Neural progenitor cell (in vitro differentiated cells): Measurements from ENCODE around the gene QSOX2.

ENCODE experiments used
- EZH2 ChIP-seq: fragments of 200-600 bp; sonication (generic); IDR thresholded peaks from 2 replicates; pipeline ENCODE4 v1.6.1; 2017; ENCODE audit warnings: antibody characterized with exemption, mild to moderate bottlenecking, moderate library complexity
- TF ChIP-seq, protein P1 (sequence below): fragments of 200-600 bp; sonication (generic); IDR thresholded peaks from 2 replicates; pipeline ENCODE4 v1.5.1; 2017; ENCODE audit warnings: antibody characterized with exemption, mild to moderate bottlenecking

DNA sequence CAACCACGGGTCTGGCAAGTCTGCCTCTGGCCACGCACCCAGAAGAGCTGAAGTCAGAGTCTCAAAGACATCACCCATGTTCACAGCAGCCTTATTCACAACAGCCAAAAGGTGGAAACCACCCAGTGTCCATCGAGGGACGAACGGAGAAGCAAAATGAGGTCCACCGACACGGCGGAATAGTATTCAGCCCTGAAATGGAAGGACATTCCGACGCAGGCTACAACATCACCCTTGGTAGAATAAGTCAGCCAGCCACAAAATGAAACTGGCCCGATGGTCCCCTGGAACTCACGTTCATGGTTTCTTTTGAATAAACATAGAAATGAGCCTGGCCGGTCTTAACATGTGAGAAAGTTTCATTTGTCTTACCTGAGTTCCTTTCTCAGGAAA lies 41.4 kb upstream of the QSOX2 start:
- TF ChIP-seq, protein P1, sequence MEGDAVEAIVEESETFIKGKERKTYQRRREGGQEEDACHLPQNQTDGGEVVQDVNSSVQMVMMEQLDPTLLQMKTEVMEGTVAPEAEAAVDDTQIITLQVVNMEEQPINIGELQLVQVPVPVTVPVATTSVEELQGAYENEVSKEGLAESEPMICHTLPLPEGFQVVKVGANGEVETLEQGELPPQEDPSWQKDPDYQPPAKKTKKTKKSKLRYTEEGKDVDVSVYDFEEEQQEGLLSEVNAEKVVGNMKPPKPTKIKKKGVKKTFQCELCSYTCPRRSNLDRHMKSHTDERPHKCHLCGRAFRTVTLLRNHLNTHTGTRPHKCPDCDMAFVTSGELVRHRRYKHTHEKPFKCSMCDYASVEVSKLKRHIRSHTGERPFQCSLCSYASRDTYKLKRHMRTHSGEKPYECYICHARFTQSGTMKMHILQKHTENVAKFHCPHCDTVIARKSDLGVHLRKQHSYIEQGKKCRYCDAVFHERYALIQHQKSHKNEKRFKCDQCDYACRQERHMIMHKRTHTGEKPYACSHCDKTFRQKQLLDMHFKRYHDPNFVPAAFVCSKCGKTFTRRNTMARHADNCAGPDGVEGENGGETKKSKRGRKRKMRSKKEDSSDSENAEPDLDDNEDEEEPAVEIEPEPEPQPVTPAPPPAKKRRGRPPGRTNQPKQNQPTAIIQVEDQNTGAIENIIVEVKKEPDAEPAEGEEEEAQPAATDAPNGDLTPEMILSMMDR = no peak
- TF ChIP-seq EZH2 = no peak
